Esophagus squamous epithelium (tissue), 4 donors: ENCODE results near the gene COA8.

Experiments used
- POLR2A ChIP-seq, 4 donors: fragments of 450-650 bp; IDR thresholded peaks; one replicate each; pipeline ENCODE4 v1.6.1; 2017; ENCODE audit warnings: antibody characterized with exemption in 4 of 4, mild to moderate bottlenecking in 4 of 4, moderate library complexity in 3 of 4
- TF ChIP-seq, protein P1 (sequence below), 6 experiments: fragments of 450-650 bp in 4 of 6; fragments of 200-600 bp in 2 of 6; sonication (generic) in 2 of 6; IDR thresholded peaks; one replicate each; pipeline ENCODE4 v1.5.1; 2016 to 2019; ENCODE audit warnings: antibody characterized with exemption in 6 of 6, mild to moderate bottlenecking in 4 of 6, moderate library complexity in 4 of 6

DNA sequence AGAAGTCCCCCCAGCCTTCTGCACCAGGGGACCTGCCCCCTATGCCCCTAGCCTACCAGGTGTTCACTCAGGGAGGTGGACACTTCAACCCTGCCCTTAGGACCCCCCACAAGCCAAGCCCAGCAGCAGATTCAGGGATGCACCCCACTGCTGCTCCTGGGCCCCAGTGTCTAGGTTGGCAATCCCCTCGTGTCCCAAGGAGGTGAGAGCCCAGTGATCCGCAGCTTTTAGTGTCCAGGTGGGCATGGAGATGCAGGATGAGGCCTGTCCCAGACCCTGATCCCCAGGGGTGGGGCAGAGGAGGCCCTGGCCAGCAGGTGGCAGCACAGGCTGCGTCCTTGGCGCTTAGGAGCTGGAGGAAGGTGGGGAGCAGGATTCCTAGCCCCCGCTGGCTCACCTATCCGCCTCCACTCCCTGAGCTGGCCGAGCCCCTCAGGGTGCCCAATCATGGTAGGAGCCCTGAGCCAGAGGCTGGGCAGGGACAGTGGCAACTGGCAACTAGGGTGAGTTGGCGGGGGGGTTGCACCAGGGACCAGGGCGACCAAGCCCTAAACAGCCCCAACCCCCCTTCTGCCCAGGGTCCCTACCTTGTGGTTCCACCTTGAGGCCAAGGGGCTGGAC is 44.2 kb upstream of the COA8 start:
- TF ChIP-seq, protein P1, sequence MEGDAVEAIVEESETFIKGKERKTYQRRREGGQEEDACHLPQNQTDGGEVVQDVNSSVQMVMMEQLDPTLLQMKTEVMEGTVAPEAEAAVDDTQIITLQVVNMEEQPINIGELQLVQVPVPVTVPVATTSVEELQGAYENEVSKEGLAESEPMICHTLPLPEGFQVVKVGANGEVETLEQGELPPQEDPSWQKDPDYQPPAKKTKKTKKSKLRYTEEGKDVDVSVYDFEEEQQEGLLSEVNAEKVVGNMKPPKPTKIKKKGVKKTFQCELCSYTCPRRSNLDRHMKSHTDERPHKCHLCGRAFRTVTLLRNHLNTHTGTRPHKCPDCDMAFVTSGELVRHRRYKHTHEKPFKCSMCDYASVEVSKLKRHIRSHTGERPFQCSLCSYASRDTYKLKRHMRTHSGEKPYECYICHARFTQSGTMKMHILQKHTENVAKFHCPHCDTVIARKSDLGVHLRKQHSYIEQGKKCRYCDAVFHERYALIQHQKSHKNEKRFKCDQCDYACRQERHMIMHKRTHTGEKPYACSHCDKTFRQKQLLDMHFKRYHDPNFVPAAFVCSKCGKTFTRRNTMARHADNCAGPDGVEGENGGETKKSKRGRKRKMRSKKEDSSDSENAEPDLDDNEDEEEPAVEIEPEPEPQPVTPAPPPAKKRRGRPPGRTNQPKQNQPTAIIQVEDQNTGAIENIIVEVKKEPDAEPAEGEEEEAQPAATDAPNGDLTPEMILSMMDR (IDR thresholded peaks at IDR 0.05) = peak; percentile 71 to 96 (median 90)
- no peak for TF ChIP-seq POLR2A (IDR thresholded peaks at IDR 0.05)
